SK-N-DZ (cell line): ENCODE data around the gene NCOA3.
"Not testable (repeated sequence)": the region's sequence is repeated elsewhere in the genome, so short reads cannot be mapped to it uniquely, and the experiment has no call there.

Source experiments
- DNase-seq: peaks from one replicate; pipeline ENCODE4 v3.0.0-alpha.2; 2015; ENCODE audit warnings: low spot score

Gene NCOA3

DNA sequence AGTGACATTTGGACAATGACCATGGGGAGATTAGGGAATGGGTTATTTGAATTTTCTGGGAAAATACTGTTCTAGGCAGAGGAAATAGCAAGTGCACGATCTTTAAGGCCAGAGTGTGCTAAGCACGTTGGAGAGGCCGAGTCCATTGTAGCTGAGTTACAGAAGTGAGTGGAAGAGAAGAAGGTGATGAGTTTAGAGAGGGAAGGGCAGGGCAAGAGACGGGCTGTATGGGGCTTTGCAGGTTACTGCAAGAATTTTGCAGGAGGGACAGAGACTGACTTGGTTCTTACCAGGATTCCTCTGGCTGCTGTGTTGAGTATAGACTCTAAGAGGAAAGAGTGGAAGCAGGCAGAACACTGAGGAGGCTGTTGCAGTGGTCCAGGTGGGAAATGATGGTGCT is 1.1 kb upstream of the NCOA3 start:
- no peak for DNase-seq

DNA sequence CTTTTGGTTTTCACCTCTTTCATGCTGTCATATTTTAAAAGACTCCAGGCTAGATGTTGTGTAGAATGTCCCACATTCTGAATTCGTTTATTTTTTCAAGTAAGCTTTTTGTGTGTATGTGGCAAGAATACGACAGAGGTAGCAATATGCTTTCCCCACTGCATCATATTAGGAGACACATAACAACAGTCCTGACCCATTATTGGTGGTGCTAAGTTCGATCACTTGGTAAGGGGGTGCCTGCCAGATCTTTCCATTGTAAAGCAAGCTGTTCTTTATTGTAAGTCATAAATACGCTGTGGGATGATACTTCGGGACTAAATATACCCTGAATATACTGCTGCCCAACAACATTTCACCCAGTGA is 588 bp upstream of the NCOA3 start:
- DNase-seq, result no peak

DNA sequence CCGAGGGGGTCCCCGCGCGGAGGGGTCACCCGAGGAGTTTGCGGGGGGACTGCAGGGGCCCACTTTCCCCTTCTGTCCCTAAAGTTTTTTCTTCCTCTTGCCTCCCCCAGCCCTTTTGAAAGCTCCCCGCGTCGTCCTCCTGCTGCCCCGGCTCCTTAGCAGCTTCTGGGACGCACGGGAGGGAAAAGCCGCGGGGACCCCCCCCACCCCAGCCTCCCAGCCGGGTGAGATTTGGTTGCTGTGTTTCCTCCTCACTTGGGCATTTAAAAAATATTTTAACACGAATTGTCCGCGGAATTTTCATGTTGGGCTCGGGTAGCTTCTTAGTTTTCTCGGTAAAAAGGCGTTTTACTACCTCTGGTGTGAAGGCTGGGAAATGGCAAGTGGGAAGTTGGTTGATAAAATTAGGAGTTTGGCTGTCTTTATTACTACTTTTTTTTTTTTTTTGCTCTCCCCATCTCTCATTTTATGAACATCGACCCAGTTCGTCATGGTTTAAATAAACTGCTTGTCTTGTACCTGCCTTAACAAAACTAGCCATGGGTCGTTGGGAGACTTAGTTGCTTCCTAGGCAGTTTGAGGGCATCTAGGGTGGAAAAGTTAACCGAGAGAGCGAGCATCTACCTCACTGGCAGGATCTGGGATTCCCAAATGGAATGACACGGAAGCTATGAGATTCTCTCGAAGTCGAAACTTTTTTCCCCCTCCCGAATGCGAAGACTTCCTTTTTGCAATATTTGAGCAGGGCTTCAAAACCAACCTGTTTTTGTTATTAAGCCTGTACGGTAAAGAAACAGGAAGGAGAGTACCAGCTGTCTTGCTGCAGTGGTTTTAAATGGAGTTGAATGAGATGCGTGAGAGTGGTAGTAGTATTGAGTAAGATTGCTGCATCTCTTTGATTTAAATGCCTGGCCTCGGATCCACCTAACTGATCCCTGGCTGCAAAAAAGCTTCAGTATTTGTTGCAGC is 868 bp downstream of the NCOA3 start:
- peak; percentile 41 for DNase-seq

DNA sequence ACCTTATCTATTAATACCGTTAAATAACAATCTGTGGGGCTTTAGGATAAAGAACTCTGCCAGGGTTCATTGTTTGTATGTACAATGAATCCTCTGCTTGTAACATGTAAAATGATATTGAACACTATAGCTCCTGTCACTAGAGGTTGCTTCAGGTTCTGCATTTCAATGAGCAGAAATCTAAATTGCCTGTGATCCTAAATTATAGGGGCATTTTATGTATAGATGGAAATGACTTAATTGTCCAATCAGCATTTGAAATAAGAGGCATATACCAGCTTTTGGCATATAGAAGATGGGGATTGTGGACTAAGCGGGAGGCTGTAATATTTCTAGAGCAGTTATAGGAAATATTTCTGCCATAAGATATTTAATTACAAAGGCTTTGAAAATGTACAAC is 2.0 kb downstream of the NCOA3 start:
- no peak for DNase-seq

DNA sequence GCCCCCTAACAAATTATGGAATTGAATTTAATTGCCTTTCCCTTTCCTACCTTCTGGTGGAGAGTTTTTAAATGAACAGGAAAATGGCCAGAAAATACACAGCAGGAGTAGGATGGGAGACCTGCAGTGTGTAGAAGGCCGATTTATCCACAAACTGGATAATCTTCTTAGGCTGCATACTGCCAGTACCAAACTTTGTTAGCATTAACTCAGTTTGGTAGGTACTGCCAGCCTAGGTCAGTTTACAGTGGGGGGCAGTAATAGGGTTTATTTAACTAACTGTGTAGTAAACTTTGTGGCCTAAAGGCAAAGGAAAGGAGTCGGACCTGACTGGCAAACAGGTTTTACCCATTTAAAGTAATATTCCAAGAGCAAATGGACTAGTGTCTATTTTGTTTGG is 4.6 kb downstream of the NCOA3 start:
- DNase-seq, result no peak

DNA sequence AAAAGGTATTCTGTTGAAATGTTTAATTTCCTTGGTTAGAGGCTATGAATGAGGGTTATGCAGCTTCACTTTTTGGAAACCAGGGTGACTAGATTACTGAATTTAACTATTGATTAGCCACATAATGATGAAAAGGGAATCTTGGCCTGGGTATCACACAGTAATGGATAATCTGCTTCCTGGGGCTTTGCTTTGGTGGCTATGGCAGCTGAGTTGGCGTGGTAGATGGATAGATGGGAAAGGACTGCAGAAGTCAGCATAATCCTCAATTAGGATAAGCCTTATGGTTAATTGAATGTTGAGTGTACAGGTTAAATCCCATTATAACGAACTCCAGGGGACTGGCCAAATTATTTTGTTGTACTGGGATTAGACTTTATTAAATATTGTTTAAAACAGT is 5.2 kb downstream of the NCOA3 start:
- no peak for DNase-seq

DNA sequence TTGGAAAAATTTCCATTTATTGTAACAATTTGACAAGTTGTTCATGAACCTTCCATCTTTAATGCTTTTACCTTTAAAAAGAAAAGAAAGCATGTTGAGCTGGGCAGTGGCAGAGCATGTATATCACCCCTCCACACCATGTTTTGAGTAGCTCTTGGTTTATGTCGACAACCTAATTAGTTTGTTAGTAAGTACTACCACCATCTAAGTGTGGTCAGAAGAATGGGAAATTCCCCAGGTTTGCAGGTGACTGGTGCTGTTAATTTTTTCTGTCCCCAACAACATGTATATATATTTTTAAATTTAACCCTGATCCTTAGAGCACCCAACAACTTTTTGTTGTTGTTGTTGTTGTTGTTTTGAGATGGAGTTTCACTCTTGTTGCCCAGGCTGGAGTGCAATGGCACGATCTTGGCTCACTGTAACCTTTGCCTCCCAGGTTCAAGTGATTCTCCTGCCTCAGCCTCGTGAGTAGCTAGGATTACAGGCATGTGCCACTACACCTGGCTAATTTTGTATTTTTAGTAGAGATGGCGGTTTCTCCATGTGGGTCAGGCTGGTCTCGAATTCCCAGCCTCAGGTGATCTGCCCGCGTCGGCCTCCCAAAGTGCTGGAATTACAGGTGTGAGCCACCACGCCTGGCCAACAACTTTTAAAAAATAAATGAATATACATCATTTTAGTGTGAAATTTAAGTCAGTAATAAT is 5.7 kb downstream of the NCOA3 start:
- DNase-seq, result not testable (repeated sequence)

DNA sequence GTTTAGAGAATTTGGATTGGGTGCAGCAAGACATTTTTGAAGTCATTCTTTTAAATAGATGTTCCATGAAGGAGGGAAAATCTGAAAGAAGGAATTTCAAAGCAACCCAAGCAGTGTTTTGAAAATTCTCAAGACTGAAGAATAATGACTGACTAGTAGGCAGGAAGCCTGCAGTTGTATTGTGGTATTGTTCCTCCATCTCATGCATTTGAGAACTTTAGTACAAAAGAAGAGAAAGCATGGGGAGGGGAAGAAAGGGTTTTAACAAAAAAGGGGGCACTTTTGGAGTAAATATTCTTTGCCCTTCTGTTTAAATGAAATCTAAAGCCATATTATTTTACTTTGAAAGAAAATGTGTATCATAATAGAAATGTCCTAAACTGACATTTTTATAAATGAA is 6.6 kb downstream of the NCOA3 start:
- no peak for DNase-seq

DNA sequence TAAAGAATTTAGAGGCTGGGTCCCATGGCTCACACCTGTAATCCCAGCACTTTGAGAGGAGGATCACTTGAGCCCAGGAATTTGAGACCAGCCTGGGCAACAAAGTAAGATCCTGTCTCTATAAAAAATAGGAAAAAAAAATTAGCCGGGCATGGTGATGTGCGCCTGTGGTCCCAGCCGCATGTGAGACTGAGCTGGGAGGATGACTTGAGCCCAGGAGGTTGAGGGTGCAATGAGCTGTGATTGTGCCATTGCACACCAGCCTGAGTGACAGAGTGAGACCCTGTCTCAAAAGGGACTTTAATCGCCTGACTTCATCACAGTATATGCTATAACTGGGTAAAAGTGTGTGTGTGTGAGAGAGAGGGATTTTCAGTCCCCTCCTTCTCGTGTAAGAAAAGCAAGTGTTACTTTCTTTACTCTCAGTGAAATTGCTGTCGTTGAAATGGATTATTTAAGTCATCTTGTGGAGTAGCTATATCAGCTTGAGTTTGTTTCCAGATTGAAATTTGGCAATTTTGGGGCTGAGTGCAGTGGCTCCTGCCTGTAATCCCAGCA is 7.5 kb downstream of the NCOA3 start:
- DNase-seq, result no peak

DNA sequence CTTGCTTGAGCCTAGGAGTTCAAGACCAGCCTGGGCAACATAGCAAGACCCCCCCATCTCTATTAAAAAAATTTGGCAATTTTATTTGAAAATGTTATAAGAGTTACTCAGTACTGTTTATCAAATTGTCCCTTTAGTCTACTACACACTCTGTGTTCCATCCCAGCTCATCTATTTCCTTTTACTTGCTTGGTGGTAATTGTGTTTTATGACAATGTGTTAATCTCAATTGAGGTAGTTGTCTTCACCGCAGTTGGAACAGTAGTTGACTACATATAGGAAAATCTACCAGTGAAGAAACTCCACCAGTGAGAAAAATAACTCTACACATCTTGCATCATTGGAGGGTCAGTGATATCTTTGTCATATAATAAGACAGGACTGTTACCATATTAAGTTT is 8.0 kb downstream of the NCOA3 start:
- DNase-seq, result no peak

DNA sequence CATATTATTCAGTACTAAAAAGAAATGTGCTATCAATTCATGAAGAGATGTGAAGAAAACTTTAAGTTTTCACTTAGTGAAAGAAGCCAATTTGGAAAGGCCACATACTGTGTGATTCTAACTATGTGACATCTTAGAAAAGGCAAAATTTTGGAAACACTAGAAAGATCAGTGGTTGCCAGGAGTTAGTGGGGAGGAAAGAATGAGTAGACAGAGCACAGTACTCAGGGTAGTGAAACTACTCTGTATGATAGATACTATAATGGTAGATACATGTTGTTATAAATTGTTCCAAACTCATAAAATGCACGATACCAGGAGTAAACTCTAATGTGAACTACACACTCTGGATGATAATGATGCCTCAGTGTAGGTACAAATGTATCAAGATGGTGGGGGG is 14.2 kb downstream of the NCOA3 start:
- DNase-seq, result no peak

DNA sequence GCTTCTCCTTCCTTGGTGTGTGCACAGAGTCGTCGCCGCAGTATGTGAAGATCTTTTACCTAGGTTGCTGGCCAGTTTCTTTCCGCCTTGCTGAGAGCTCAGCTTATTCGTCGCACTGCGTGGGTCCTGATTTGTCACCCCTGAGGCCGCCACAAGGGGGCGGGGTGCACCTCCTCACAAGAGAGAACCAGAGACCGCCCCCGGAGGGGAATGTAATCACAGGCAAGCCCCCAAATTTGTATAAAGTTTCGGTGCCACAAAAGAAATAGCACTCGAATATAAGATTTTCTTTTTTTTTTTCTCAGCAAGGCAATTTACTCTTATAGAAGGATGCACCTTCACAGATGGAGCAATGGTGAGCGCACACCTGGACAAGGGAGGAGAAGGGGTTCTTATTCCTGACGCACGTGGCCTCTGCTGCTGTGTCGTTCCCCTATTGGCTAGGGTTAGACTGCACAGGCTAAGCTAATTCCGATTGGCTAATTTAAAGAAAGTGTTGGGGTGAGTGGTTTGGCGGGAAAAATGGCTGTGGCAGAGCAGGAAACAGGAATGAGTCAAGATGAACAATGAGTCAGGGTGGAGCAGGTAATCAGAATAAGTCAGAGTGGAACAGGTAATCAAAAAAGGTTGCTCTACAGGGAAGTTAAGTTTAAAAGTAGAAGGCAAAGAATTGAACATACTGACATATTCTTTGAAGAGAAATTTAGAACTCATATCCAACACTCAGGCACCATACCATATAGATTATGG is 19.5 kb downstream of the NCOA3 start:
- DNase-seq, result no peak

DNA sequence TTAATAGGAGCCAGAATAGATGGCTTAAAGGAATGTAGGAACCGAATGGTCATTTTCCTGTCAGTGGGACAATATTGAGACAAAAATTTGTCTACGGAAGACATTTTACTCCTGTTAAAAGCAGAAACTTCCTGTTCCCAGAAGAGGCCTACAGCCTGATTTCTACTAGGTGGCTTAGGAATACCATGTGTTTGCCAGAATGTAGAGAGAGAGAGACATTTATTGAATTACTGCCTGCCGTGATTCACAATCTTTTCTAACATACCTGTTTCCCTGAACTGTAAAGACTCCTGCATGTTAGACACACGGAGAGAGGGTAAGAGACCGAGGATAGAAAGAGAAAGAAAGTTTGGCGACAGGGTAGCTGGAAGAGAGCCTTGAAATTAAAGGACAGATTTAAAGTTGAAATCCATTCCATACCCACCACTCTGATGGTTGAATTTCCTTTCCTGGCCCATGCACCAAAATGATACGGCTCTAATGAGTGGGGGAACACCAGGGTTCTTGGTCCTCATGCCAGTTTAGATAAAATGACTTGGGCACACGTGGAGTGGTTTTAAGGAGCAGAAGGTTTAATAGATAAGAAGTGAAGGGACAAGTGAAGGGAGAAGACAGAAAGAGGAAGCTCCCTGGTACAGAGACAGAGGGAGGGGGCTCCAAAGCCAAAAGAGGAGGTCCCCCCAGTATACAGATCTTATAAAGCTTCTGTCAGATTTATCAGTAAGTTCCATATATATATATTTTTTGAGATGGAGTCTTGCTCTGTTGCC is 22.5 kb downstream of the NCOA3 start:
- no peak for DNase-seq

DNA sequence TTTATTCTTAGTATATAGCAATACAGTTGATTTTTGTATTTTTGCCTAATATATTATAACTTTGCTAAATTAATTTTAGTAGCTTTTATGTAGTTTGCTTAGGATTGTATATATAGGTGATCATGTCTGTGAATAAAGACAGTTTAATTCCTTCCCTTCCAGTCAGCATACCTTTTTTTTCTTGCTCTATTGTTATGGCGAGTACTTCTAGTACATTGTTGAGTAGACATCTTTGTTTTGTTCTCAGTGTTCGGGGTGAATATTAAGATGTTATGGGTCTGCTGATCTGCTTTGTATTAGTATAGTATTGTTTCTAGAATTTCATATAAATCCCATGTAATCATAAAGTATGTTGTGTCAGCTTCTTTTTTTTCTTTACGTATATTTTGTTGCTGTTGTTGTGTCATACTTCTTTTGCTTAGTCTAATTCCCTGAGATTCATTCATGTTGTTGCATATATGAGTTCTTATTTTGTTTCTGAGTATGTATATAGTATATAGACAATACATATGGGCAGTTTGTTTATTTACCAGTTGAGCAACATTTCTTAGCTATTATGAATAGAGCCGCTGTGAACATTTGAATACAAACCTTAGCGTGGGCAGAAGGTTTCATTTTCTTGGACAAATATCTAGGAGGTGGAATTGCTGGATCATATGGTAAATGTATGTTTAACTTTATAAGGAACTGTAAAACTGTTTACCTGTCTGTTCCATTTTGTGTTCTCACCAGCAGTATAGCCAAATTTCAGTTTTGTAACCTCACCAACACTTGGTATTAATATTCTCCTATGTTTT is 25.5 kb downstream of the NCOA3 start:
- DNase-seq, result no peak

DNA sequence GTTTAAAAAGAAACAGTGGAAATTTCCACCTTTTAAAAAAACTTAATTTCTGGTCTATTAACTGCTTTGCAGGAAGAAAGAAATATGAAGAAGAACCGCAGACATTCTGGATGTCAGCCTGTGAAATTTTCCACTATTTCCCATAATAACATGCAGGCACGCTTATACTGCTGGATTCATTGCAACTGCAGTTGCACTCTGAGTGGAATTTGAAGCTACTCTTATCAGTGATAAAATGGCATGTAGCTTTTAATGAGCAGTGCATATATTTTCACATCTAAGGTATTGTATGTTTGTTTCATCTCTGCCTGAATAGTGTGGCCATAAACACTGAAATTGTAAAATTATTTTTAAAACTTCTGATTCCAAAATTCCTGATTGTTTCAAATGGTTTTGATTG is 28.2 kb downstream of the NCOA3 start:
- DNase-seq, result no peak

DNA sequence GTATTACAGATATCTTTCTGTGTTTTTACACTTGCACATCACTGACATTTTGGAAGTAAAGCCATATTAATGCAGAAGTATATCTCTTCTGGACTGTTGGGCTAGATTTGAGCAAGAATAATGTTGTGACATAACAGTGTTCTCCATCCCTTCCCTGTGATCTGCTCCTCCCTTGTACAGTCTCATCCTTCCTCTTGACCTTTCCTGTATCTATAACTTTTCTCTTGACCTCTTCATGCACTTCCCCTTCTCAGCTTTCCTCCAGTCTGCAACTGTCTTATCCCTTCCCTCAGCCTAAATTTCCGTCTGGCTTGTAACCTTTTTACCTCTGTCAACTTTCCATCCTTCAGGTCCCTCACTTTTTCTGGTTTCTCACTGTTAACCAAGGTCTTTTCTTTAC is 29.8 kb downstream of the NCOA3 start:
- no peak for DNase-seq

DNA sequence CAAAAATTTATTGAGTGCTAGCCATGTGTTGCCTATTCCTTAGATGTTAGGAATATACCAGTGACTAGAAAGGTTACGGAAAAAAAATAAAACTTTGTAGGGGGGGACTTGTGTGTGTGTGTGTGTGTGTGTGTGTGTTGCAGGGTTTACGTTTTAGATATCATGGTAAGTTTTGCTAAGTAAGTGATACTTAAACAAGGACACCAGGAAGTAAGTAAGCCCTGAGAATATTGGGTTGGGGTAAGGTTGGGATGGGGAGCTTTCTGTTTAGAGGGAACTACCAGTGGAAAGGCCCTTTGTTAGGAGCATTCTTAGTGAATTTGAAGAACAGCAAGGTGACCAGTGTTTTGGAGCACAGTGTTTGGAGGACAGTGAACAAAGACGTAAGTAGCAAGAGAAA is 30.3 kb downstream of the NCOA3 start:
- DNase-seq, result no peak

DNA sequence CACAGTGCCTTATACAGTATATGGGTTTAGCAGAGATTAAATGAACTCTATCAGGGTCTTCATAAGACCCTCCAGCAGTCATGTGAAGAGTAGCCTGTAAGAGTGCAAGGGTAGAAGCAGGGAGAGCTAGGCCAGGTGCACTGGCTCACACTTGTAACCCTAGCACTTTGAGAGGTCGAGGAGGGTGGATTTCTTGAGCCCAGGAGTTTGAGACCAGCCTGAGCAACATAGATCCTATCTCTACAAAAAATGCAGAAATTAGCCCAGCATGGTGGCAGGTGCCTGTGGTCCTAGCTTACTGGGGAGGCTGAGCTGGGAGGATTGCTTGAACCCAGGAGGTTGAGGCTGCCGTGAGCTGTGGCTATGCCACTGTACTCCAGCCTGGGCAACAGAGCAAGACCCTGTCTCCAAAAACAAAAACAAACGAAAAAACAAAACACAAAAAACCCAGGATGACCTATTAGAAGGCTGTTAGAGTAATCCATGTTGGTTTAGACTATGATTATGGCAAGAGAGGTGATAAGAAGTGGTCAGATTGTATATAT is 31.9 kb downstream of the NCOA3 start:
- no peak for DNase-seq

DNA sequence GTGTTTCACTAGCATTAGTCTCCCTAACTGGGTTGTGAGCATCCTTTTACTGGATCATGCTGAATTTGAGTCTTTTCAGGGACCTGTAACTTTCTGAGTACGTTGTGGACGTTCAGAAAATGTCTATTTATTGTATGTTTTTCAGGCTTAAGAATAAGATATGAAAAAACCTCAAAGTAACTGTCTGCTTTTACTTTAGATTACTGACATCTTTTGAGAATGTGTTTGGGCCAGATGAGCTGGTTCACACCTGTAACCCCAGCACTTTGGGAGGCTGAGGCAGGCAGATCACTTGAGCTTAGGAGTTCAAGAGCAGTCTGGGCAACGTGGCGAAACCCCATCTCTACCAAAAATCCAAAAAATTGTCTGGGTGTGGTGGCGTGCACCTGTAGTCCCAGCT is 32.7 kb downstream of the NCOA3 start:
- no peak for DNase-seq

DNA sequence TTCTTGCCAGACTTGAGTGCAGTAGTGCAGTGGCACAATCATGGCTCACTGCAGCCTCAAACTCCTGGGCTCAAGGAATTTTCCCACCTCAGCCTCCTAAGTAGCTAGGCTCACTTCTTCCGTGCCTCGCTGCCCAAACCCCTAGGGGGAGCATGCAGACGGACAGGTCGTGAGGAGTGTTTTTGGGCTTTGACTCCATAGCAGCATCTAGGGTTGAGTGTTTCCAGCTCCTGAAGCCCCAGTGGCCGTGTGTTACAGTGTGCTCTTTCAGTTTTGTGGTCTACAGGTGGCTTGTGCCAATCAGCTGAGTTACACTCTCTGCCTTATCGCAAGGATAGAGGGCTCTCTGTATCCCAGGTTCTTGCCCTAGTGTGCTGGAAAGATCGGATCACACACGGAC is 33.4 kb downstream of the NCOA3 start:
- DNase-seq, result peak; percentile 25
